SK-N-SH (cell line): ENCODE results near the gene CR1L. TPM values are rescaled to one million over a fixed set of nuclear protein-coding genes. Genes with fewer than 3 reads are reported as not detected.

Experiments
- CTCF ChIA-PET: fragments of 300-600, 350-600 bp; formaldehyde crosslinking; extraction: SDS; loops from one replicate; lab custom pipeline; 2021; lab: Yijun Ruan, JAX
- POLR2A ChIA-PET: fragments of 350-600 bp; sonication (Branson Sonifier 250); formaldehyde crosslinking; extraction: SDS; loops from one replicate; lab custom pipeline; 2020; ENCODE audit warnings: antibody characterized with exemption, inconsistent platforms; lab: Yijun Ruan, JAX
- DNase-seq: peaks from one replicate; pipeline ENCODE4 v3.0.0; 2012
- H2AFZ ChIP-seq: fragments of 200-600 bp; sonication (generic); 2 replicates; pipeline ENCODE4 v1.8.1; 2016; ENCODE audit warnings: antibody characterized with exemption, mild to moderate bottlenecking, low read depth
- H3F3A ChIP-seq: fragments of 200-600 bp; sonication (generic); replicated peaks from 2 replicates; pipeline ENCODE3; 2016; ENCODE audit warnings: antibody characterized with exemption, mild to moderate bottlenecking; ENCODE audit not compliant: insufficient read depth
- H3K27ac ChIP-seq, 2 experiments: fragments of 200-500 bp in 1 of 2; fragments of 200-600 bp in 1 of 2; sonication (Bioruptor generic) in 1 of 2; sonication (generic), shearing (Covaris generic) in 1 of 2; 2 replicates each; pipeline versions ENCODE4 v1.5.1 to v1.6.1; 2014 to 2016; ENCODE audit warnings: low read depth in 2 of 2, inconsistent platforms in 1 of 2, low read length in 1 of 2, mild to moderate bottlenecking in 1 of 2, mixed read lengths in 1 of 2
- H3K27me3 ChIP-seq: fragments of 200-600 bp; sonication (generic), shearing (Covaris generic); 2 replicates; pipeline ENCODE4 v1.6.1; 2016; ENCODE audit warnings: mixed run types; ENCODE audit not compliant: insufficient read depth
- H3K36me3 ChIP-seq, 2 experiments: fragments of 200-500 bp in 1 of 2; fragments of 200-600 bp in 1 of 2; sonication (Bioruptor generic) in 1 of 2; sonication (generic) in 1 of 2; replicated peaks in 1 of 2; 2 replicates each; pipeline versions ENCODE3 to v1.5.1; 2014 to 2016; ENCODE audit warnings: low read length in 1 of 2, mild to moderate bottlenecking in 1 of 2; ENCODE audit not compliant: insufficient read depth in 2 of 2, control insufficient read depth in 1 of 2
- H3K4me1 ChIP-seq, 2 experiments: fragments of 200-500 bp in 1 of 2; fragments of 200-600 bp in 1 of 2; sonication (Bioruptor generic) in 1 of 2; sonication (generic), shearing (Covaris generic) in 1 of 2; 2 replicates each; pipeline versions ENCODE4 v1.5.1 to v1.6.1; 2014 to 2016; ENCODE audit warnings: low read depth in 1 of 2, low read length in 1 of 2, mixed run types in 1 of 2; ENCODE audit not compliant: insufficient read depth in 2 of 2, control insufficient read depth in 1 of 2
- H3K4me2 ChIP-seq: fragments of 200-600 bp; sonication (generic), shearing (Covaris generic); 2 replicates; pipeline ENCODE4 v1.6.1; 2017; ENCODE audit warnings: mixed run types
- H3K4me3 ChIP-seq, 2 experiments: fragments of 200-500 bp in 1 of 2; fragments of 200-600 bp in 1 of 2; sonication (Bioruptor generic) in 1 of 2; sonication (generic), shearing (Covaris generic) in 1 of 2; 2 replicates each; pipeline versions ENCODE4 v1.5.1 to v1.8.1; 2014 to 2016; ENCODE audit warnings: low read depth in 2 of 2, inconsistent platforms in 1 of 2, low read length in 1 of 2, mild to moderate bottlenecking in 1 of 2, mixed read lengths in 1 of 2, moderate library complexity in 1 of 2
- H3K79me2 ChIP-seq: fragments of 200-600 bp; sonication (generic); 2 replicates; pipeline ENCODE4 v1.8.1; 2017; ENCODE audit warnings: mild to moderate bottlenecking; ENCODE audit not compliant: insufficient read depth
- H3K9ac ChIP-seq: fragments of 200-600 bp; sonication (generic); 2 replicates; pipeline ENCODE4 v1.6.1; 2017; ENCODE audit warnings: mixed run types
- H3K9me2 ChIP-seq: fragments of 200-600 bp; sonication (generic); 2 replicates; pipeline ENCODE4 v1.6.1; 2017; ENCODE audit warnings: mixed run types
- H3K9me3 ChIP-seq: fragments of 200-600 bp; sonication (generic); 2 replicates; pipeline ENCODE4 v1.6.1; 2017; ENCODE audit warnings: mixed run types, mild to moderate bottlenecking, moderate library complexity
- H4K20me1 ChIP-seq: fragments of 200-600 bp; sonication (generic); 2 replicates; pipeline ENCODE4 v1.6.1; 2017; ENCODE audit warnings: mild to moderate bottlenecking, mixed run types; ENCODE audit not compliant: insufficient read depth
- CTCF ChIP-seq: fragments of 200-600 bp; sonication (generic); IDR thresholded peaks from 2 replicates; pipeline ENCODE4 v1.6.1; 2017; ENCODE audit warnings: antibody characterized with exemption, mild to moderate bottlenecking, moderate library complexity
- ELF1 ChIP-seq: IDR thresholded peaks from 2 replicates; pipeline ENCODE4 v1.4.0; 2012
- FOXJ3 ChIP-seq: sonication (generic); formaldehyde crosslinking; IDR thresholded peaks from 2 replicates; pipeline ENCODE4 v1.5.1; 2020; ENCODE audit warnings: mild to moderate bottlenecking, missing genetic modification reagents
- GATA2 ChIP-seq: sonication (generic); formaldehyde crosslinking; IDR thresholded peaks from 2 replicates; pipeline ENCODE4 v1.5.0; 2020; ENCODE audit warnings: mild to moderate bottlenecking, missing genetic modification reagents
- IRF3 ChIP-seq: fragments of 150-350 bp; IDR thresholded peaks from 2 replicates; pipeline ENCODE4 v1.6.1; 2016; ENCODE audit warnings: mild to moderate bottlenecking, low read depth, low read length
- MEF2A ChIP-seq: IDR thresholded peaks from 2 replicates; pipeline ENCODE4 v1.4.0; 2012; ENCODE audit warnings: low read depth, borderline replicate concordance
- MXI1 ChIP-seq: IDR thresholded peaks from 2 replicates; pipeline ENCODE4 v1.6.1; 2012; ENCODE audit warnings: mild to moderate bottlenecking, low read depth, low read length, improper control_type of control experiment
- NFIC ChIP-seq: IDR thresholded peaks from 2 replicates; pipeline ENCODE4 v1.4.0; 2012; ENCODE audit warnings: borderline replicate concordance
- NRF1 ChIP-seq: IDR thresholded peaks from 2 replicates; pipeline ENCODE4 v1.6.1; 2012; ENCODE audit warnings: low read depth, mild to moderate bottlenecking, low read length
- PBX3 ChIP-seq: IDR thresholded peaks from 2 replicates; pipeline ENCODE4; 2012
- POLR2AphosphoS5 ChIP-seq: IDR thresholded peaks from 2 replicates; pipeline ENCODE4 v1.6.1; 2012; ENCODE audit warnings: low read depth, low read length
- RAD21 ChIP-seq: IDR thresholded peaks from 2 replicates; pipeline ENCODE4 v1.6.1; 2012; ENCODE audit warnings: mild to moderate bottlenecking, low read length
- RCOR1 ChIP-seq: fragments of 150-350 bp; IDR thresholded peaks from 2 replicates; pipeline ENCODE4 v1.6.1; 2017; ENCODE audit warnings: antibody characterized with exemption, low read length
- REST ChIP-seq: IDR thresholded peaks from 2 replicates; pipeline ENCODE4 v1.6.1; 2012; ENCODE audit warnings: mild to moderate bottlenecking, low read depth, low read length, moderate library complexity
- RFX5 ChIP-seq: IDR thresholded peaks from 2 replicates; pipeline ENCODE4 v1.6.1; 2012; ENCODE audit warnings: mild to moderate bottlenecking, improper control_type of control experiment, low read length
- RXRA ChIP-seq: IDR thresholded peaks from 2 replicates; pipeline ENCODE4 v1.4.0; 2012; ENCODE audit warnings: low read depth, mild to moderate bottlenecking, borderline replicate concordance
- SIN3A ChIP-seq: IDR thresholded peaks from 2 replicates; pipeline ENCODE4 v1.6.1; 2012; ENCODE audit warnings: low read depth, mild to moderate bottlenecking, low read length, moderate library complexity, borderline replicate concordance
- SMC3 ChIP-seq: IDR thresholded peaks from 2 replicates; pipeline ENCODE4 v1.6.1; 2012; ENCODE audit warnings: low read depth, low read length, improper control_type of control experiment
- TCF12 ChIP-seq: IDR thresholded peaks from 2 replicates; pipeline ENCODE4 v1.4.0; 2012
- TEAD4 ChIP-seq: IDR thresholded peaks from 2 replicates; pipeline ENCODE4 v1.4.0; 2012; ENCODE audit warnings: mild to moderate bottlenecking, borderline replicate concordance; ENCODE audit not compliant: insufficient read depth
- WGBS: methylation state at CpG from one replicate; pipeline ENCODE4 v1.1.6; 2017; ENCODE audit warnings: low lambda C conversion rate; 5-methylcytosine and 5-hydroxymethylcytosine counted together
- polyA plus RNA-seq, 3 experiments: library from polyadenylated mRNA; depleted of rRNA; stranded (reverse); fragments of >200 nt; gene quantifications; 2 replicates each; pipeline ENCODE4 v1.2.3, GENCODE V29; 2012

The CR1L gene
- polyA plus RNA-seq, 1 of the 3 experiments (the other 2 are of a cell fraction): not detected

- no peaks in the 10 kb centered on the region for H4K20me1 ChIP-seq
- no peaks in the 10 kb centered on the region for H3K9me2 ChIP-seq
- no peak overlapping the region for H3K4me2 ChIP-seq
- H3F3A ChIP-seq: no peaks in the 10 kb centered on the region
- H3K9ac ChIP-seq: no peak overlapping the region
- H3K36me3 ChIP-seq: no peaks in the 10 kb centered on the region
- H3K27me3 ChIP-seq: peaks cover 10% of the 10 kb centered on the region; the same call in 1 of the 2 replicates
- TF ChIP-seq RAD21: no peak
- no peak for TF ChIP-seq NFIC
- TF ChIP-seq GATA2: no peak
- TF ChIP-seq RFX5: no peak
- no peak for TF ChIP-seq POLR2AphosphoS5
- TF ChIP-seq REST: no peak
- no peak for TF ChIP-seq PBX3
- TF ChIP-seq SIN3A: no peak
- TF ChIP-seq RCOR1: no peak
- no peak for TF ChIP-seq RXRA
- no peak for TF ChIP-seq ELF1
- TF ChIP-seq FOXJ3 (CRISPR knock-in tag): no peak
- no peak for TF ChIP-seq SMC3
- no peak for TF ChIP-seq TCF12
- TF ChIP-seq, all 33 proteins: peak for 0
- 29% methylated on average over 11 of the region's 11 CpGs for WGBS
- ChIA-PET POLR2A (no interaction called here), CTCF (no interaction called here)
- no peak for DNase-seq
- no peaks in the 10 kb centered on the region for H3K79me2 ChIP-seq
- no peak overlapping the region for H3K4me3 ChIP-seq
- H2AFZ ChIP-seq: no peak overlapping the region
- no peak overlapping the region for H3K27ac ChIP-seq
- H3K4me1 ChIP-seq: no peaks in the 10 kb centered on the region
- H3K9me3 ChIP-seq: no peaks in the 10 kb centered on the region
Measured at GRCh38 chr1:207612762-207613161, 32.2 kb upstream of the CR1L start.

- Histone ChIP-seq H3K36me3 (no peaks in the 10 kb centered on the region), H3K9me3 (no peaks in the 10 kb centered on the region), H3K9me2 (no peaks in the 10 kb centered on the region), H3K27ac (no peak overlapping the region), H3K4me3 (no peak overlapping the region), H2AFZ (no peak overlapping the region), H3K4me1 (no peaks in the 10 kb centered on the region), H3K4me2 (no peak overlapping the region), H4K20me1 (no peaks in the 10 kb centered on the region), H3K27me3 (no peaks in the 10 kb centered on the region; the same call in 1 of the 2 replicates), H3K9ac (no peak overlapping the region), H3K79me2 (no peaks in the 10 kb centered on the region), H3F3A (no peaks in the 10 kb centered on the region)
- no peak for TF ChIP-seq NRF1
- no peak for TF ChIP-seq NFIC
- TF ChIP-seq MEF2A: no peak
- TF ChIP-seq RAD21: peak; percentile 25; the same call in 1 of the 2 replicates
- no peak for TF ChIP-seq RCOR1
- TF ChIP-seq CTCF: peak; percentile 71
- TF ChIP-seq SMC3: peak; percentile 23; the same call in 1 of the 2 replicates
- no peak for TF ChIP-seq IRF3
- TF ChIP-seq MXI1: no peak
- TF ChIP-seq TEAD4: no peak
- POLR2A ChIA-PET: interaction anchor here (0.6 kb wide), 1 partner anchor 10 kb away, joined by 3 read pairs; no protein-coding TSS in a partner anchor
- WGBS: 23% methylated on average over 7 of the region's 7 CpGs
- CTCF ChIA-PET: interaction anchor here (0.6 to 1.9 kb wide), 18 partner anchors 8 to 593 kb away, joined by 3 to 16 read pairs (median 4); no protein-coding TSS in a partner anchor
- DNase-seq: peak; percentile 45
Measured at GRCh38 chr1:207619871-207620542, 24.9 kb upstream of the CR1L start.
